ENCODE results near the gene ARHGAP25. TPM values are rescaled to one million over a fixed set of nuclear protein-coding genes. Genes with fewer than 3 reads are reported as not detected.

Gene ARHGAP25
- total and polyA plus RNA-seq, 2 donors (not counting 3 experiments of a cell fraction or from before 2014, with no cell fraction given) = 0.50 to 2.0 TPM

GRCh38 chr2:68720665-68721064, 13.9 kb upstream of the ARHGAP25 start:
- peaks cover 14 to 17% of the 10 kb centered on the region in 2 experiments for H3K27me3 ChIP-seq (ENCODE audit: control insufficient read depth in 2 of 2, insufficient read depth in 2 of 2, low read length in 2 of 2)
- BruUV-seq (replicated peaks) = no TSS peak
- no peak overlapping the region for H3K4me2 ChIP-seq (ENCODE audit: insufficient read depth, low read length)
- DNase-seq (ENCODE audit: low read depth, low spot score) (no peak), FAIRE-seq (no peak)
- H4K20me1 ChIP-seq (replicated peaks; ENCODE audit: control insufficient read depth, extremely low read depth, insufficient read depth, low read length) = no peaks in the 10 kb centered on the region
- no peaks in the 10 kb centered on the region for H3K9me3 ChIP-seq (replicated peaks; ENCODE audit: control insufficient read depth, insufficient read depth, low read length)
- no peaks in the 10 kb centered on the region for H3K36me3 ChIP-seq (ENCODE audit: control insufficient read depth in 2 of 2, extremely low read depth in 1 of 2, insufficient read depth in 2 of 2, low read length in 2 of 2)
- POLR2A ChIA-PET = no interaction called here
- H3K27ac ChIP-seq (ENCODE audit: insufficient read depth, low read depth, low read length) = no peak overlapping the region
- no peak overlapping the region for H3K9ac ChIP-seq (replicated peaks; ENCODE audit: extremely low read depth, insufficient read depth, low read length)
- dilution Hi-C loops (cut with MboI; ENCODE audit: extremely low pct_ligation_motif_present, low sequenced_read_pairs) = loop anchor here (25.0 kb wide), 1 partner anchor 233 kb away; no protein-coding TSS in a partner anchor
- no peaks in the 10 kb centered on the region for H3K9me1 ChIP-seq (replicated peaks; ENCODE audit: control insufficient read depth, extremely low read depth, insufficient read depth, low read length)
- CTCF ChIA-PET = interaction anchor here (1.3 to 13.7 kb wide), 6 partner anchors 12 to 256 kb away, joined by 3 to 305 read pairs (median 18); partner anchors contain the start of genes APLF and FBXO48
- no peaks in the 10 kb centered on the region for H3K79me2 ChIP-seq (ENCODE audit: control insufficient read depth, insufficient read depth, low read length)
- no peaks in the 10 kb centered on the region for H3K4me1 ChIP-seq (ENCODE audit: control insufficient read depth, extremely low read depth, insufficient read depth, low read length)
- H3K4me3 ChIP-seq (replicated peaks in 1 of 3; ENCODE audit: insufficient read depth in 1 of 3, low read depth in 1 of 3, low read length in 3 of 3) = no peak overlapping the region
- H2AFZ ChIP-seq (ENCODE audit: low read depth, low read length) = no peak overlapping the region
- intact Hi-C loops (cut with micrococcal nuclease) = no loop called here
- TF ChIP-seq EZH2 (IDR thresholded peaks at IDR 0.05; ENCODE audit: borderline replicate concordance, low read depth, low read length, severe bottlenecking) = no peak
- TF ChIP-seq MAX (IDR thresholded peaks at IDR 0.05; ENCODE audit: insufficient read depth, insufficient read length) = no peak
- no peak for TF ChIP-seq MYC (IDR thresholded peaks at IDR 0.05; ENCODE audit: low read depth, low read length)
- no peak for TF ChIP-seq POLR2AphosphoS5 (IDR thresholded peaks at IDR 0.05; ENCODE audit: insufficient read depth, low read depth, low read length)
- no peak for TF ChIP-seq GATA2 (IDR thresholded peaks at IDR 0.05; ENCODE audit: insufficient read depth, insufficient read length, low read depth, low read length)
- no peak for TF ChIP-seq FOS (IDR thresholded peaks at IDR 0.05; ENCODE audit: borderline replicate concordance, insufficient read depth, low read length)
- TF ChIP-seq JUN (IDR thresholded peaks at IDR 0.05; ENCODE audit: borderline replicate concordance, insufficient read depth, insufficient read length, low read depth) = no peak
- TF ChIP-seq POLR2A (IDR thresholded peaks at IDR 0.05; ENCODE audit: low read depth, low read length) = no peak
- no peak for TF ChIP-seq CTCF (IDR thresholded peaks at IDR 0.05; ENCODE audit: extremely low read depth in 1 of 2, insufficient read depth in 1 of 2, low read depth in 1 of 2, low read length in 2 of 2)

All from endothelial cell of umbilical vein (primary cell).